CD4-positive, alpha-beta T cell (primary cell): ENCODE results near the gene HIBCH. TPM values are rescaled to one million over a fixed set of nuclear protein-coding genes. Genes with fewer than 3 reads are reported as not detected.

Experiments
- ATAC-seq: fragments of 200-7000 bp; cut with Tn5 transposase; one replicate; pipeline ENCODE4 v1.10.0; 2022; ENCODE audit warnings: mild to moderate bottlenecking; ENCODE audit not compliant: poor library complexity
- CTCF ChIA-PET: fragments of 350-600 bp; sonication (Branson Sonifier 250); formaldehyde crosslinking; loops from one replicate; lab custom pipeline; 2021; ENCODE audit warnings: antibody characterized with exemption, inconsistent platforms; lab: Charles Lee
- POLR2A ChIA-PET: fragments of 350-600 bp; sonication (Branson Sonifier 250); formaldehyde crosslinking; loops from one replicate; lab custom pipeline; 2021; ENCODE audit warnings: antibody characterized with exemption, inconsistent platforms; lab: Charles Lee
- DNase-seq, 14 experiments: peaks; one replicate each; pipeline ENCODE4 v3.0.0-alpha.2; 2013 to 2020; ENCODE audit warnings: mixed read lengths in 2 of 14
- H3K27ac ChIP-seq, 2 donors: one replicate each; pipeline versions ENCODE4 v1.5.1 to v1.7.0; 2013; ENCODE audit warnings: low read length in 2 of 2, low read depth in 1 of 2, mild to moderate bottlenecking in 1 of 2
- H3K27me3 ChIP-seq, 2 experiments: 1 replicate in 1 of 2; 2 replicates in 1 of 2; pipeline versions ENCODE4 v1.6.1 to v1.7.0; 2013; ENCODE audit warnings: low read length in 2 of 2, control low read depth in 1 of 2, mild to moderate bottlenecking in 1 of 2, moderate library complexity in 1 of 2; ENCODE audit not compliant: insufficient read depth in 2 of 2, control insufficient read depth in 1 of 2
- H3K36me3 ChIP-seq: one replicate; pipeline ENCODE4 v1.6.1; 2013; ENCODE audit warnings: low read length, control low read depth; ENCODE audit not compliant: insufficient read depth
- H3K4me1 ChIP-seq: one replicate; pipeline ENCODE4 v1.6.1; 2013; ENCODE audit warnings: low read length, control low read depth; ENCODE audit not compliant: insufficient read depth
- H3K4me3 ChIP-seq: one replicate; pipeline ENCODE4 v1.5.1; 2013; ENCODE audit warnings: mild to moderate bottlenecking, low read length, moderate library complexity
- H3K9me3 ChIP-seq, 2 experiments: 1 replicate in 1 of 2; 2 replicates in 1 of 2; pipeline versions ENCODE4 v1.6.1 to v1.7.0; 2013; ENCODE audit warnings: low read length in 2 of 2, mild to moderate bottlenecking in 2 of 2, control low read depth in 1 of 2, moderate library complexity in 1 of 2; ENCODE audit not compliant: control insufficient read depth in 1 of 2, insufficient read depth in 1 of 2
- H3K27ac Mint-ChIP-seq: one replicate; pipeline ENCODE4 v1.8.0; 2020; ENCODE audit warnings: mixed read lengths
- H3K27me3 Mint-ChIP-seq: one replicate; pipeline ENCODE4 v1.8.0; 2021; ENCODE audit warnings: mixed read lengths
- H3K36me3 Mint-ChIP-seq: one replicate; pipeline ENCODE4 v1.8.0; 2021; ENCODE audit warnings: low read depth, mixed read lengths
- H3K4me1 Mint-ChIP-seq: one replicate; pipeline ENCODE4 v1.8.0; 2021; ENCODE audit warnings: low read depth, mixed read lengths
- H3K4me3 Mint-ChIP-seq: one replicate; pipeline ENCODE4 v1.8.0; 2020; ENCODE audit warnings: mild to moderate bottlenecking, mixed read lengths
- H3K9me3 Mint-ChIP-seq: one replicate; pipeline ENCODE4 v1.8.0; 2020; ENCODE audit warnings: mixed read lengths
- CTCF ChIP-seq: fragments of 200-600 bp; IDR thresholded peaks from one replicate; pipeline ENCODE4 v1.8.0; 2022; ENCODE audit warnings: antibody characterized with exemption, mild to moderate bottlenecking
- intact Hi-C, 2 experiments: fragments of 100-400 bp; cut with DNase I in 1 of 2; cut with micrococcal nuclease in 1 of 2; formaldehyde crosslinking; loops; one replicate each; pipeline versions ENCODE4 v1.15.1 to v1.9.0; 2023 to 2025; cut with DNase I, micrococcal nuclease
- total RNA-seq, 174 experiments: library from RNA in 2 of 174; stranded (reverse) in 2 of 174; gene quantifications; one replicate each; pipeline ENCODE4 v1.2.3 and lab custom pipeline; 2021 to 2026

Gene HIBCH
- total RNA-seq, 2 experiments from 2014 or later: 3.5 to 7.1 TPM

GRCh38 chr2:190199109-190199508, 120.5 kb downstream of the HIBCH start:
- H3K27me3 ChIP-seq: no peaks in the 10 kb centered on the region
- Mint-ChIP-seq H3K4me1 (no peaks in the 10 kb centered on the region), H3K27ac (no peak overlapping the region), H3K4me3 (no peak overlapping the region), H3K36me3 (peaks cover 64% of the 10 kb centered on the region), H3K27me3 (no peaks in the 10 kb centered on the region), H3K9me3 (no peaks in the 10 kb centered on the region)
- H3K27ac ChIP-seq: no peak overlapping the region
- H3K36me3 ChIP-seq: peaks cover 6% of the 10 kb centered on the region
- ChIA-PET POLR2A (no interaction called here), CTCF (no interaction called here)
- DNase-seq: no peak
- no peak for ATAC-seq
- H3K4me1 ChIP-seq: no peaks in the 10 kb centered on the region
- no peak for TF ChIP-seq CTCF
- intact Hi-C loops: no loop called here
- H3K9me3 ChIP-seq: no peaks in the 10 kb centered on the region
- H3K4me3 ChIP-seq: no peak overlapping the region

- H3K36me3 ChIP-seq: peaks cover 4% of the 10 kb centered on the region
- DNase-seq (no peak), ATAC-seq (no peak)
- TF ChIP-seq CTCF: no peak
- no peaks in the 10 kb centered on the region for H3K4me1 ChIP-seq
- Mint-ChIP-seq H3K4me3 (no peak overlapping the region), H3K27me3 (no peaks in the 10 kb centered on the region), H3K4me1 (no peaks in the 10 kb centered on the region), H3K9me3 (no peaks in the 10 kb centered on the region), H3K27ac (no peak overlapping the region), H3K36me3 (peaks cover 48% of the 10 kb centered on the region)
- H3K9me3 ChIP-seq: no peaks in the 10 kb centered on the region
- no peak overlapping the region for H3K27ac ChIP-seq
- ChIA-PET CTCF (no interaction called here), POLR2A (no interaction called here)
- H3K4me3 ChIP-seq: no peak overlapping the region
- intact Hi-C loops: no loop called here
- H3K27me3 ChIP-seq: no peaks in the 10 kb centered on the region
Measured at GRCh38 chr2:190197143-190197720, 122.4 kb downstream of the HIBCH start.

DNA sequence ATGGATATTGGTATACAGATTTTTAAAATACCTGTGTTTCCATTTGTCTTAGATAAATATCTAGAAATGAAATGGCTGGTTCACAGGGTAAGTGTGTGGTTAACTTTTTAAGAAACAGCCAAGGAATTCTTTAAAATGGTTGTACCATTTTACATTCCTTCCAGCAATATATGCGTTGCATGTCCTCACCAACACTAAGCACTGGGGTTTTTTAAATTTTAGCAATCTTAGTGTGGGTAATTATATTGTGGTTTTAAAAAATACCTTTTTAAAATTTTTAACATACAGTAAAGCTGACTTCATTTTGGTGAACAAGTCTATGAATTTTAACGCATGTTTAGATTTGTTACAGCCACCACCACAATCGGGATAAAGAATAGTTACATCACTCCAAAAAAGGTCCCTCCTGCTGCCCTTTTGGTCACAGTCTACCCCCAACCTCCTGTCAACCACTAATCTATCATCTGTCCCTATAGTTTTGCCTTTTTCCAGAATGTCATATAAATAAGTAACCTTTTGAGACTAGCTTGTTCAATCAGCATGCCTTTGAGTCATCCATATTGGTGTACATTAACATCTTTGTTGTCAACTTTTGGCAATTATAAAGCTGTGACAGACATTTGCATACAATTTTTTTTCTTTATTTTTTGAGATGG, 129.0 kb downstream of the HIBCH start:
- intact Hi-C loops: no loop called here
- no peaks in the 10 kb centered on the region for H3K4me1 Mint-ChIP-seq
- ChIA-PET CTCF (no interaction called here), POLR2A (no interaction called here)
- no peaks in the 10 kb centered on the region for H3K9me3 ChIP-seq
- no peak overlapping the region for H3K27ac ChIP-seq
- ATAC-seq (no peak), DNase-seq (no peak)
- H3K27ac Mint-ChIP-seq: no peak overlapping the region
- no peak overlapping the region for H3K4me3 Mint-ChIP-seq
- no peaks in the 10 kb centered on the region for H3K4me1 ChIP-seq
- no peaks in the 10 kb centered on the region for H3K27me3 Mint-ChIP-seq
- no peak for TF ChIP-seq CTCF
- H3K27me3 ChIP-seq: no peaks in the 10 kb centered on the region
- no peak overlapping the region for H3K4me3 ChIP-seq
- H3K36me3 ChIP-seq: no peaks in the 10 kb centered on the region
- no peaks in the 10 kb centered on the region for H3K9me3 Mint-ChIP-seq
- no peaks in the 10 kb centered on the region for H3K36me3 Mint-ChIP-seq
